Chondrocyte (in vitro differentiated cells): ENCODE results near the gene RBMS1. TPM values are rescaled to one million over a fixed set of nuclear protein-coding genes. Genes with fewer than 3 reads are reported as not detected.
"Not testable (repeated sequence)": the region's sequence is repeated elsewhere in the genome, so short reads cannot be mapped to it uniquely, and the experiment has no call there.

Experiments
- DNase-seq: peaks from one replicate; pipeline ENCODE4 v3.0.0; 2021; ENCODE audit warnings: mixed read lengths, low spot score
- H3K27ac Mint-ChIP-seq: one replicate; pipeline ENCODE4 v1.8.0; 2021; ENCODE audit warnings: mild to moderate bottlenecking, moderate library complexity, mixed read lengths; ENCODE audit not compliant: unreplicated experiment
- H3K27me3 Mint-ChIP-seq: 2 replicates; pipeline ENCODE4 v1.8.0; 2021; ENCODE audit warnings: low read depth, mixed read lengths
- H3K36me3 Mint-ChIP-seq: 2 replicates; pipeline ENCODE4 v1.8.0; 2021; ENCODE audit warnings: low read depth, mixed read lengths
- H3K4me1 Mint-ChIP-seq: 2 replicates; pipeline ENCODE4 v1.8.0; 2021; ENCODE audit warnings: low read depth, mild to moderate bottlenecking, mixed read lengths
- H3K4me3 Mint-ChIP-seq: one replicate; pipeline ENCODE4 v1.8.0; 2021; ENCODE audit warnings: mild to moderate bottlenecking, moderate library complexity, mixed read lengths; ENCODE audit not compliant: unreplicated experiment
- H3K9me3 Mint-ChIP-seq: 2 replicates; pipeline ENCODE4 v1.8.0; 2021; ENCODE audit warnings: low read depth, mixed read lengths
- total RNA-seq: library from RNA; stranded (reverse); gene quantifications from 3 replicates; pipeline ENCODE4 v1.2.1, GENCODE V29; 2021
- TF ChIP-seq, protein P1 (sequence below): fragments of 200-600 bp; sonication (generic); IDR thresholded peaks from 2 replicates; pipeline ENCODE4 v1.5.0; 2021; ENCODE audit warnings: antibody characterized with exemption, mild to moderate bottlenecking, moderate library complexity

RBMS1 gene
- total RNA-seq, 1 donor from 2014 or later: 133 TPM

- H3K27ac Mint-ChIP-seq: peak overlapping the region; percentile 89
- H3K9me3 Mint-ChIP-seq: no peaks in the 10 kb centered on the region
- H3K27me3 Mint-ChIP-seq: no peaks in the 10 kb centered on the region
- TF ChIP-seq, protein P1, sequence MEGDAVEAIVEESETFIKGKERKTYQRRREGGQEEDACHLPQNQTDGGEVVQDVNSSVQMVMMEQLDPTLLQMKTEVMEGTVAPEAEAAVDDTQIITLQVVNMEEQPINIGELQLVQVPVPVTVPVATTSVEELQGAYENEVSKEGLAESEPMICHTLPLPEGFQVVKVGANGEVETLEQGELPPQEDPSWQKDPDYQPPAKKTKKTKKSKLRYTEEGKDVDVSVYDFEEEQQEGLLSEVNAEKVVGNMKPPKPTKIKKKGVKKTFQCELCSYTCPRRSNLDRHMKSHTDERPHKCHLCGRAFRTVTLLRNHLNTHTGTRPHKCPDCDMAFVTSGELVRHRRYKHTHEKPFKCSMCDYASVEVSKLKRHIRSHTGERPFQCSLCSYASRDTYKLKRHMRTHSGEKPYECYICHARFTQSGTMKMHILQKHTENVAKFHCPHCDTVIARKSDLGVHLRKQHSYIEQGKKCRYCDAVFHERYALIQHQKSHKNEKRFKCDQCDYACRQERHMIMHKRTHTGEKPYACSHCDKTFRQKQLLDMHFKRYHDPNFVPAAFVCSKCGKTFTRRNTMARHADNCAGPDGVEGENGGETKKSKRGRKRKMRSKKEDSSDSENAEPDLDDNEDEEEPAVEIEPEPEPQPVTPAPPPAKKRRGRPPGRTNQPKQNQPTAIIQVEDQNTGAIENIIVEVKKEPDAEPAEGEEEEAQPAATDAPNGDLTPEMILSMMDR: peak; percentile 33
- H3K4me3 Mint-ChIP-seq: peak overlapping the region; percentile 86
- peaks cover 39% of the 10 kb centered on the region for H3K4me1 Mint-ChIP-seq
- no peaks in the 10 kb centered on the region for H3K36me3 Mint-ChIP-seq
- peak; percentile 92 for DNase-seq
Observed at GRCh38 chr2:160492401-160493226, 993 bp downstream of the RBMS1 start.

DNA sequence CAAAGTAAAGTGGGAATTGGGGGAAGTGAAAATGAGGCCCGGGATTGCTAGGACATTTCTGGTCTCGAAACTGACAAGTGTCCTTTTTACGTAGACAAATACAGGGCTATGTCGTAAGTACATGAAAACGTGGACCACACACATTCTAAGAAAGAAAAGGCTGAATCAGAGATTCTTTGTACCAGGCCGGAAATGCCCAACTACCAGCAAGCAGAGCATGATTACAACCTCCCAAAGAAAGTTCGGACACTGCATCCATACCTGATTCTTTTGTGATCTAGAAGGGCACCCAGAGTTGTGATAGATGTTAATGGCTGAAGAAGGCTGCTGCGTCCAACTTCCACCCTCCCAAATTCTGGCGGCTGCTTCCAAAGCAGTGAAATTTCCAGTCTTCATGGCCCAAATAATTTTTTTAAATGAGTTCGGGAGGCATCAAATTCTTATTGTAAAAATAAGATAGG lies 1.7 kb downstream of the RBMS1 start:
- H3K9me3 Mint-ChIP-seq: no peaks in the 10 kb centered on the region
- peak overlapping the region; percentile 85 for H3K27ac Mint-ChIP-seq
- DNase-seq: no peak
- H3K36me3 Mint-ChIP-seq: no peaks in the 10 kb centered on the region
- peaks cover 44% of the 10 kb centered on the region for H3K4me1 Mint-ChIP-seq
- peak overlapping the region; percentile 86 for H3K4me3 Mint-ChIP-seq
- TF ChIP-seq, protein P1: no peak
- no peaks in the 10 kb centered on the region for H3K27me3 Mint-ChIP-seq

GRCh38 chr2:160490733-160491685 lies 2.6 kb downstream of the RBMS1 start:
- Mint-ChIP-seq H3K4me3 (peak overlapping the region; percentile 86), H3K36me3 (no peaks in the 10 kb centered on the region), H3K4me1 (peaks cover 53% of the 10 kb centered on the region), H3K27me3 (no peaks in the 10 kb centered on the region), H3K27ac (peak overlapping the region; percentile 85), H3K9me3 (no peaks in the 10 kb centered on the region)
- DNase-seq: no peak
- TF ChIP-seq, protein P1: no peak

DNA sequence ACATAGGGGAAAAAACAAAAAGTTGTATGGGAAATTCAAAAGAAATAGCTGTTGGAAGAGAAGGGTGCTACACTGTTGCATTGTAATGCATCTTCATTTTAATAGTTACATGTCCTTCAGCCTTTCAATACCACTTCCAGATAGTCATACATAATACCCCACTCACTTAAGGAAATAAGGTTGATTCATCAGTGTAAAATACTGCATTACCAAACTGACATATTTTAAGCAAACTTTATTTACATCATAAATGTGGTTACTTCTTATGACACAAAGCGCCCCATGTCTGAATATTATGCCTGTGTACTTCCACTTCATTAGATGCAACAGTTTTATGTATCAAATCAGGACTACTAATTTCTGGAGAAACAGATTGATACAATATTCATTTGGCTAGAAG lies 4.5 kb downstream of the RBMS1 start:
- TF ChIP-seq, protein P1: no peak
- no peak for DNase-seq
- Mint-ChIP-seq H3K27ac (no peak overlapping the region), H3K4me3 (no peak overlapping the region), H3K27me3 (no peaks in the 10 kb centered on the region), H3K9me3 (no peaks in the 10 kb centered on the region), H3K36me3 (no peaks in the 10 kb centered on the region), H3K4me1 (peaks cover 60% of the 10 kb centered on the region)

DNA sequence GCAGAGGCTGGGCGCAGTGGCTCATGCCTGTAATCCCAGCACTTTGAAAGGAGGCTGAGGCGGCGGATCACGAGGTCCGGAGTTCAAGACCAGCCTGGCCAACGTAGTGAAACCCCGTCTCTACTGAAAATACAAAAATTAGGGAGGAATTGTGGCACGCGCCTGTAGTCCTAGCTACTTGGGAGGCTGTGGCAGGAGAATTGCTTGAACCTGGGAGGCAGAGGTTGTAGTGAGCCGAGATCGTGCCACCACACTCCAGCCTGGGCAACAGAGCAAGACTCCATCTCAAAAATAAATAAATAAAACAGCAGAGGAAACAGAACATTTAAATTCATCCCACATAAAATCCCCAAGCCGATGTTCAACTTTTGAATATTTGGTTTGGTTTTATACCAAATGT lies 5.3 kb downstream of the RBMS1 start:
- H3K4me1 Mint-ChIP-seq: peaks cover 64% of the 10 kb centered on the region
- not testable (repeated sequence) for H3K9me3 Mint-ChIP-seq, H3K27me3 Mint-ChIP-seq, H3K4me3 Mint-ChIP-seq, H3K36me3 Mint-ChIP-seq, H3K27ac Mint-ChIP-seq, DNase-seq
